NCI-H187 (cell line): ENCODE results near the gene CASR.
A peak's percentile ranks its signal among the peaks of the same experiment; 100 is the strongest.
"Not testable (repeated sequence)": the region's sequence is repeated elsewhere in the genome, so short reads cannot be mapped to it uniquely, and the experiment has no call there.

Source experiments
- DNase-seq, 2 experiments: peaks; one replicate each; lab custom pipeline; 2025; lab: John Stamatoyannopoulos, UW

CASR gene

GRCh38 chr3:122183521-122183892 is at the start of gene CASR:
Gene CASR (plus strand): TSS chr3:122183668. CDS start chr3:122254190, 70,522 bp downstream.
- peak in 1 of 2 experiments; percentile 28 for DNase-seq

- DNase-seq: no peak
Measured at GRCh38 chr3:122146466-122146865, 37.0 kb upstream of the CASR start.

DNA sequence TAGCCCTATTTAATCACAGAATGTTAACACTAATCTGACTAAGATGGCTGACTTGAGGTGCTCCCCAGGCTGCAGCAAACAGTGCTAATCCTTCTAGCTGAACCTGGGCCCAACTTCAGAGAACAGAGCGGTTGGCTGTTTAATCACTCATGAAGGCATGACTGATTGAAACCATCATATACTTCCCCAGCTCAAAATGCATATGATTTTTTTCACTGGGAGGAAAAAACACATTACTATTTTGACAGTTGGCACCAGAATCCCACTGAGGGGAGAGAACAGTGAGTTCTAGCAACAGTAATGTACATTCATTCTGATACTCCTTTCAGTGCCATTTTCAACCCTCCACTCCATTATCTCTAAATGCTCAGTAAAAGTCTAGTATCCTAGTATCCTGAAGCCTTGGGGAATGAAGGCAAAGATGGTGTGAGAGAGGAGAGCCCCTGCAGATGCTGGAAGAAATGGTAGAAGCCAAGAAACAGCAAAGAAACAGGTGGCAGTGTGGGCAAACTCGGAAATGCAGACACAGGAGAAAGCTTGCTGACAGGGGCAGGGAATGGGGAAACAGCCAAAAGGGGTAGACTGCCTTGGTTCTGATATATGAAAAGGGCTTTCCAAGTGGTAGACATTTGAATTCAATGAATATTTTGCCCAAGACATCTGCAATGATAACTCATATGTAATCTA is 34.4 kb upstream of the CASR start:
- DNase-seq: no peak

DNA sequence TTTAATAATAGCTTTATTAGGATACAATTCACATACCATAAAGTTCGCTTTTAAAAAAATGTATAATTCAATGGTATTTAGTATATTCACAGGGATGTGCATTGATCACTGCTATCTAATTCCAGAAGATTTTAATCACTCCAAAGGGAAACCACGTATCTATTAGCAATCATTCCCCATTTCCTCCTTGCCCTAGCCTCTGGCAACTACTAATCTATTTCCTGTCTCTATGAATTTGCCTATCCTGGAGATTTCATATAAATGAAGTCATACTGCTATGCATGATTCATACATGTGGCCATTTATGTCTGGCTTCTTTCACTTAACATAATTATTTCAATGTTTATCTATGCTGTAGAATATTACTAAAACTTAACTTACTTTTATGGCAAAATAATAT is 32.0 kb upstream of the CASR start:
- no peak for DNase-seq

GRCh38 chr3:122164983-122165382 is 18.5 kb upstream of the CASR start:
- DNase-seq: not testable (repeated sequence)

DNA sequence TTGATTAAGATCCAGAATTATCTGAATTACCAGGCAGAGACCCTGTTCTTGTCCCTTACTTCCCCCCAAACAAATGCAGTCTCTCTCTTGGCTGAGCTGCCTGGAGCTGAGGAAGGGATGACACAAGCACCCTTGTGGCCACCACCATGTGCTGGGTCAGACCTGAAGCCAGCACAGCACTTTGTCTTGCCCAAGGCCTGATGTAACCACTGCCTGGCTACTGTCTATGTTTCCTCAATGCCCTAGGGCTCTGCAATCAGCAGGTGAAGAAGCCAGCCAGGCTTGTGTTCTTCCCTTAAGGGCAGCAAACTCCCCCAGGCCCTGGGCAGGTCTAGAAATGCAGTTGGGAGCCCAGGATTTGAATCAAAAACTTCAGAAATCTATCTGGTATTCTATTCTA is 15.8 kb upstream of the CASR start:
- DNase-seq: no peak

DNA sequence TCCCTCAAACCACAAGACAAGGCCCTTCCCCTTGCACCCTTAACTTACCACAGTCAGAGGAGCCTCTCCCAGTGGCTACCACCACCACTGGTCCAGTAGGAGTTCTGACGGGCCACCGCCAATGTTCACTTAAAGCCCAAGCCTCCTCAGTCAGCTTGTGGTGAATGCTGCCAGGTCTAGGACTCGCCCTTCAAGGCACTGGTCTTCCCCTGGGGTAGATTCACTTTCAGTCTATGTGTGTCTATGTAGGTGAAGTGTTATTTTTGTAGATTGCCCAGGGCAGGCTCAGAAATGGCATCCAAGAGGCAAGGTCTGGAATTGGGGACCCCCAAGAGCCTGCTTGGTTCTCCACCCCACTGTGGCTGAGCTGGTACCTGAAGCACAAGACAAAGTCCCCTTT is 15.4 kb upstream of the CASR start:
- DNase-seq: no peak

DNA sequence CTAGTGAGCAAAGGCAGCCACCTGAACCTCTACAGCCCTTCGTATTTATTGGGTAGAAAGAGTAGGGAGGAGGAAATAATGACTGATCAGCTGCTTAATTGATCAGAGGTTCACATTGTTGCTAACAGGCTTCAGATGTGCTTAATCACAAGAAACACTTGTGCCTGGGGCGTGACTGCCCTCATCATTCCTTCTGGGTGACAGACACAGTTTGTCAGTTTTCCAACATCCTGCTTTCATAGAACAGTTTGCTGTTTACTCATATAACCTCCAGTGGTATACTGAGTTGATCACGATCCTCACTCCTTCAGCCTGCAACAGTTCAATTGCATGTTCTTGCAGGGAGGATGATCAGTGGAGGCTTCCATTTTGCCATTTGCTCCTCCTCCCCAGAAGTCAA is 13.6 kb upstream of the CASR start:
- no peak for DNase-seq

DNA sequence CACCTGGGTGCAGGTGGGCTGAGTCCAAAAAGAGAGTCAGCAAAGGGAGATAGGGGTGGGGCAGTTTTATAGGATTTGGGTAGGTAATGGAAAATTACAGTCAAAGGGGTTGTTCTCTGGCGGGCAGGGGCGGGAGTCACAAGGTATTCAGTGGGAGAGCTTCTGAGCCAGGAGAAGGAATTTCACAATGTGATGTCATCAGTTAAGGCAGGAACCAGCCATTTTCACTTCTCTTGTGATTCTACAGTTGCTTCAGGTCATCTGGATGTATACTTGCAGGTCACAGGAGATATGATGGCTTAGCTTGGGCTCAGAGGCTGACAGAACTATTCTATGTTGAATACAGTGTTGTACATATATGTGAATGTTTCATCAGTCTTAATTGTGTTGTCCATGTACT is 12.1 kb upstream of the CASR start:
- not testable (repeated sequence) for DNase-seq

GRCh38 chr3:122178711-122179110 is 4.8 kb upstream of the CASR start:
- DNase-seq: no peak

GRCh38 chr3:122183893-122184590 is 574 bp downstream of the CASR start:
- DNase-seq: no peak

- no peak for DNase-seq
Measured at GRCh38 chr3:122184591-122184929, 1.1 kb downstream of the CASR start.

GRCh38 chr3:122186372-122186771 is 2.9 kb downstream of the CASR start:
- no peak for DNase-seq

GRCh38 chr3:122188737-122189136 is 5.3 kb downstream of the CASR start:
- DNase-seq: no peak

DNA sequence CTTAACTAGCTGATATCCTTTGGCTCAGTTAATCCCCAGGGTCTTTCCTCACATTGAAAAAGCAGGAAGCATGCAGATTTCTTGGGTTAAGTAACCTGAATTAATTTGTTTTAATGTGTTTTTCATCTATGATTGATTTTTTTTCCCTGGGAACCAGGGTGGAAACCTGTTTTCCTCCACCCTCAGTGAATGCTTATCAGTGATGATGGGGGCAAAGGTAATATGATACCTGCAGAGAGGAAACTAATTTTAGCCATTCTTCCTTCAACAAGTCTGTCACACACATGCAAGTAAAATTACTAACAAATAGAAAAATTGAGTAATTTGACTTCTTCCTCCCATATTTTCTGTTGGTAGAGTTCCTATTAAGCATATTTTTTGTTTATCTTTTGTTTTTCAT is 5.9 kb downstream of the CASR start:
- no peak for DNase-seq

DNA sequence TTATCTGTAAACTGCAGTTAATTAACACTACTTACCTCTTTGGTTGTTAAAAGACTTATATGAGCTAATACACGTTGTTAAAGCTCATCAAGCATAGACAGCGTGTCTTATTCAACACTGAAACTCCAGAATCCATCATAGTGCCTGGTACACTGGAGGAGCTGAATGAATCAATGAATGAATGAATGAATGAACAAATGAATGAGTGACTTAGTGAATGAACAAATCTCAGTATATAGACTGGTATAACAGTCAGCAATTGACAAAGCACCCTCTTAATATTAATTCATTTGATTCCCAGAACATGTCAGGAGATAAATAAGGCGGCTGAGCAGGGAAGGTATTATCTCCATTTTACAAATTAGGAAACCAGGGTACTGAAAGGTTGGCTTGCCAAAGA is 7.1 kb downstream of the CASR start:
- no peak for DNase-seq

DNA sequence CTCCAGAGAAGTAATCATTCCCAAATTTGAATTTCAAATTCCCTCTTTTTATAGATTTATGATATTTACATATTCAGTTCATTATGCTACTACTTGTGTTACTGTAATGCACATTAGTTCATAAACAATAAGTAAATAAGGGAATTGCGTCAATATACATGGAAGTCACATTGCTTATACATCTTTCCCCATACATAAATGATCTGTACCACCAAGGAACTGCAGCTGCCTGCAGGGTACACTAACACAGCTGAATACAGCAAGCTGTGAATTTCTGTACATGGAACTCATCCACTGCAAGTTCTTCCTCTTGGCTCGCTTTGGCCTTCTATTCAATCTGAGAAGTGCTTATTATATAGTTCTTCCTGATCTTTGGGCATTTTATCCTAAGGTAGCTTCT is 15.5 kb downstream of the CASR start:
- no peak for DNase-seq

DNA sequence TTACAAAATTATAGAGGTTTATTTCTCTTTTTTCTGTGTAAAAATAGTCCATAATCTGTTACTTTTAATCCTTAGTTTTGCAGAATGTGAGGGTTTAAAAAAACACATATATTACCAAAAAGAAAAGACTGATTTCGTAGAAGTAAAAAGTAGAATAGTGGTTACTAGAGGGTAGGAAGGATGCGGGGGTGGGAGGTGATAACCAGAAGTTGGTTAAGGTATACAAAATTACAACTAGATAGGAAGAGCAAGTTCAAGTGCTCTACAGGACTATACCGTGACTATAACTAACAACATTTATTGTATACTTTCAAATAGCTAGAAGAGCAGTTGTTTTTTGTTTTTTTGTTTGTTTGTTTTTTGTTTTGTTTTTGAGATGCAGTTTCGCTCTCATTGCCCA is 16.1 kb downstream of the CASR start:
- DNase-seq: no peak

DNA sequence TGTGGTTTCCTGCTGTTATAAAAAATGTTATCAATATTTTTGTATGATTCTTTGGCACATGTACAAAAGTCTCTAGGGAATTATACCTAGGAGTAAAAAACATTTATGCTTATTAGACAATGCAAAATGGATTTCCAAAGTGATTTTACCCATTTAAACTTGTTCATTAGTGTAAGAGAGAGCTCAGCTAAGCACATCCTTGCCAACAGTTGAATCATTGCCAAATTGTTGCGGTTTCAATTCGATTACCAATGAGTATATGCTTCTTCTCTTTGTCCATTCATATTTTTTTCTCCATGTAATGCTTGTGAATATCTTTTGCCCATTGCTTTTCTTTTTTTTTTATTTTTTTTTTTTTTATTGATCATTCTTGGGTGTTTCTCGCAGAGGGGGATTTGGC is 17.2 kb downstream of the CASR start:
- peak; percentile 69 to 79 for DNase-seq

DNA sequence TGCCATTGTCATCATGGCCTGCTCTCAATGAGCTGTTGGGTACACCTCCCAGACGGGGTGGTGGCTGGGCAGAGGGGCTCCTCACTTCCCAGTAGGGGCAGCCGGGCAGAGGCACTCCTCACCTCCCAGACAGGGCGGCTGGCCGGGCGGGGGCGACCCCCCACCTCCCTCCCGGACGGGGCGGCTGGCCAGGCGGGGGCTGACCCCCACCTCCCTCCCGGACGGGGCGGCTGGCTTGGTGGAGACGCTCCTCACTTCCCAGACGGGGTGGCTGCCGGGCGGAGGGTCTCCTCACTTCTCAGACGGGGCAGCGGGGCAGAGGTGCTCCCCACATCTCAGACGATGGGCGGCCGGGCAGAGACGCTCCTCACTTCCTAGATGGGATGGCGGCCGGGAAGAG is 18.0 kb downstream of the CASR start:
- DNase-seq: not testable (repeated sequence)

GRCh38 chr3:122208579-122208978 is 25.1 kb downstream of the CASR start:
- no peak for DNase-seq

DNA sequence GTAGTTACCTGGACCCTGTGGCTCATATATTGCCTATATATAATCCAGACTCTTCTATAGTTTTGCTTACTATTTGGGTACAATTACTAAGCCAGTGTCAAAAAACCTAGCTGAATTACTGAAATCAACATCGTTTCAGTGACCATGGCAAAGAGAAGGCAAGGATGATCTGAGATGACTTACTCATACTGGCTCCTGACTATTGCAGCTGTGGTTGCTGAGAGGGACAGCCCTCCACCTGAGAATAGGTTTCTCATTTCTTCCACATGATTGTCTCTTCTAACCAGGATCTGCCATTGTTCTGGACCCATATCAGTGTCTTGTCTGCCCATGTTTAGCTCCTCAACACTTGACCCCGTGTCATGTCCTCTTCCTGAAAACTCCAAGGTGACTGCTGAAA is 30.2 kb downstream of the CASR start:
- DNase-seq: no peak

GRCh38 chr3:122214711-122215110 is 31.2 kb downstream of the CASR start:
- DNase-seq: no peak
